H1 (cell line): ENCODE measurements around the gene GNB3. TPM values are rescaled to one million over a fixed set of nuclear protein-coding genes. Genes with fewer than 3 reads are reported as not detected.

Experiments
- CTCF ChIA-PET: fragments of 300-600 bp; sonication (Branson Sonifier 250); formaldehyde crosslinking; loops from one replicate; lab custom pipeline; 2021; ENCODE audit not compliant: partially characterized antibody; lab: Charles Lee
- POLR2A ChIA-PET: fragments of 300-600 bp; sonication (Branson Sonifier 250); formaldehyde crosslinking; loops from one replicate; lab custom pipeline; 2021; ENCODE audit warnings: inconsistent platforms; ENCODE audit not compliant: partially characterized antibody; lab: Charles Lee
- DNase-seq, 2 experiments: peaks; one replicate each; pipeline versions ENCODE4 v3.0.0 to v3.0.0-alpha.2; 2010 to 2022; ENCODE audit warnings: low spot score in 2 of 2, low read depth in 1 of 2, mixed read lengths in 1 of 2
- FAIRE-seq: peaks from 2 replicates; lab custom pipeline; 2011; peaks lifted over from hg19 to GRCh38; lab: Jason Lieb, UNC
- H2AFZ ChIP-seq: 2 replicates; pipeline ENCODE4 v1.8.1; 2012; ENCODE audit warnings: low read length, inconsistent platforms
- H2AK5ac ChIP-seq: 2 replicates; pipeline ENCODE4 v1.6.1; 2013; ENCODE audit warnings: low read depth, low read length
- H2BK120ac ChIP-seq: replicated peaks from 2 replicates; pipeline ENCODE3; 2013; ENCODE audit warnings: low read depth, low read length, inconsistent platforms
- H2BK12ac ChIP-seq: 2 replicates; pipeline ENCODE4 v1.6.1; 2013; ENCODE audit warnings: low read depth, low read length
- H2BK15ac ChIP-seq: 2 replicates; pipeline ENCODE4 v1.6.1; 2013; ENCODE audit warnings: low read length
- H2BK20ac ChIP-seq: 2 replicates; pipeline ENCODE4 v1.6.1; 2013; ENCODE audit warnings: low read length
- H2BK5ac ChIP-seq: 2 replicates; pipeline ENCODE4 v1.6.1; 2013; ENCODE audit warnings: low read depth, low read length
- H3K14ac ChIP-seq: 2 replicates; pipeline ENCODE4 v1.6.1; 2013; ENCODE audit warnings: inconsistent platforms; ENCODE audit not compliant: insufficient read length
- H3K18ac ChIP-seq: 2 replicates; pipeline ENCODE4 v1.6.1; 2013; ENCODE audit warnings: low read length; ENCODE audit errors: extremely low read depth
- H3K23ac ChIP-seq: 2 replicates; pipeline ENCODE4 v1.6.1; 2013; ENCODE audit warnings: inconsistent platforms; ENCODE audit not compliant: insufficient read length
- H3K23me2 ChIP-seq: 2 replicates; pipeline ENCODE4 v1.6.1; 2013; ENCODE audit warnings: low read depth, low read length
- H3K27ac ChIP-seq: 2 replicates; pipeline ENCODE4 v1.6.1; 2011; ENCODE audit warnings: low read depth, low read length, inconsistent platforms
- H3K27me3 ChIP-seq, 4 experiments: replicated peaks in 1 of 4; 1 replicate in 1 of 4; 2 replicates in 3 of 4; pipeline versions ENCODE4 v1.6.1 to v1.8.1; 2011 to 2013; ENCODE audit warnings: low read length in 3 of 4, mild to moderate bottlenecking in 3 of 4, inconsistent platforms in 2 of 4, mixed read lengths in 2 of 4, moderate library complexity in 1 of 4; ENCODE audit not compliant: control insufficient read depth in 3 of 4, insufficient read depth in 3 of 4; ENCODE audit errors: extremely low read depth in 1 of 4
- H3K36me3 ChIP-seq, 4 experiments: 2 replicates each; pipeline versions ENCODE4 v1.6.1 to v1.8.1; 2011 to 2013; ENCODE audit warnings: mild to moderate bottlenecking in 4 of 4, low read length in 3 of 4, moderate library complexity in 2 of 4, control low read depth in 1 of 4, inconsistent platforms in 1 of 4; ENCODE audit not compliant: insufficient read depth in 4 of 4, control insufficient read depth in 2 of 4
- H3K4ac ChIP-seq: replicated peaks from 2 replicates; pipeline ENCODE3; 2013; ENCODE audit warnings: low read length, low read depth, mixed read lengths, inconsistent platforms; ENCODE audit not compliant: insufficient read length
- H3K4me1 ChIP-seq, 4 experiments: replicated peaks in 1 of 4; 1 replicate in 1 of 4; 2 replicates in 3 of 4; pipeline versions ENCODE4 v1.6.1 to v1.8.1; 2011 to 2013; ENCODE audit warnings: low read length in 3 of 4, inconsistent platforms in 2 of 4, mixed read lengths in 1 of 4; ENCODE audit not compliant: insufficient read depth in 4 of 4, control insufficient read depth in 3 of 4
- H3K4me2 ChIP-seq, 2 experiments: 2 replicates each; pipeline versions ENCODE4 v1.6.1 to v1.8.1; 2011 to 2013; ENCODE audit warnings: low read depth in 2 of 2, low read length in 2 of 2, control low read depth in 1 of 2, inconsistent platforms in 1 of 2, mild to moderate bottlenecking in 1 of 2; ENCODE audit not compliant: insufficient read depth in 1 of 2
- H3K4me3 ChIP-seq, 4 experiments: fragments of 200-600, 300-600 bp in 1 of 4; sonication (generic), shearing (Covaris generic), sonication (Bioruptor Twin) in 1 of 4; 2 replicates each; pipeline versions ENCODE4 v1.5.1 to v1.8.1; 2011 to 2016; ENCODE audit warnings: low read length in 4 of 4, low read depth in 3 of 4, control low read depth in 2 of 4, inconsistent platforms in 2 of 4, mild to moderate bottlenecking in 2 of 4, mixed read lengths in 1 of 4, moderate library complexity in 1 of 4; ENCODE audit not compliant: insufficient read depth in 2 of 4; ENCODE audit errors: extremely low read depth in 1 of 4
- H3K56ac ChIP-seq: replicated peaks from 2 replicates; pipeline ENCODE3; 2013; ENCODE audit warnings: low read depth, mild to moderate bottlenecking, mixed read lengths, low read length, inconsistent platforms; ENCODE audit not compliant: insufficient read length
- H3K79me1 ChIP-seq: 2 replicates; pipeline ENCODE4 v1.6.1; 2013; ENCODE audit warnings: low read depth, low read length, control low read depth
- H3K79me2 ChIP-seq, 2 experiments: 2 replicates each; pipeline versions ENCODE4 v1.6.1 to v1.8.1; 2012 to 2013; ENCODE audit warnings: low read length in 2 of 2, mild to moderate bottlenecking in 2 of 2, inconsistent platforms in 1 of 2; ENCODE audit not compliant: insufficient read depth in 2 of 2, control insufficient read depth in 1 of 2
- H3K9ac ChIP-seq, 4 experiments: replicated peaks in 1 of 4; 1 replicate in 1 of 4; 2 replicates in 3 of 4; pipeline versions ENCODE4 v1.6.1 to v1.8.1; 2011 to 2013; ENCODE audit warnings: low read depth in 3 of 4, low read length in 3 of 4, control low read depth in 2 of 4, mild to moderate bottlenecking in 2 of 4, moderate library complexity in 2 of 4, inconsistent platforms in 1 of 4; ENCODE audit errors: extremely low read depth in 1 of 4
- H3K9me3 ChIP-seq, 2 experiments: 2 replicates each; pipeline versions ENCODE4 v1.6.1 to v1.8.1; 2012 to 2013; ENCODE audit warnings: mild to moderate bottlenecking in 2 of 2, moderate library complexity in 2 of 2, control low read depth in 1 of 2, inconsistent platforms in 1 of 2, low read depth in 1 of 2, low read length in 1 of 2, mixed read lengths in 1 of 2; ENCODE audit not compliant: insufficient read depth in 2 of 2
- H4K20me1 ChIP-seq, 2 experiments: replicated peaks in 1 of 2; 2 replicates each; pipeline versions ENCODE3 to v1.8.1; 2011 to 2013; ENCODE audit warnings: inconsistent platforms in 2 of 2, low read length in 2 of 2, mild to moderate bottlenecking in 1 of 2; ENCODE audit not compliant: insufficient read depth in 2 of 2, control insufficient read depth in 1 of 2
- H4K5ac ChIP-seq: 2 replicates; pipeline ENCODE4 v1.6.1; 2013; ENCODE audit warnings: low read length, low read depth, mixed read lengths, inconsistent platforms; ENCODE audit not compliant: insufficient read length
- H4K8ac ChIP-seq: 2 replicates; pipeline ENCODE4 v1.8.0; 2013; ENCODE audit warnings: mild to moderate bottlenecking, moderate library complexity, low read length, inconsistent platforms; ENCODE audit not compliant: insufficient read depth; ENCODE audit errors: extremely low read depth
- H4K91ac ChIP-seq: replicated peaks from 2 replicates; pipeline ENCODE3; 2013; ENCODE audit warnings: low read length, mixed read lengths, inconsistent platforms; ENCODE audit not compliant: insufficient read length
- ASH2L ChIP-seq: fragments of 200-600, 300-600 bp; sonication (generic); IDR thresholded peaks from one replicate; pipeline ENCODE4 v1.7.1; 2017; ENCODE audit warnings: low read length
- CBX5 ChIP-seq: fragments of 300-800, 300-1000 bp; sonication (generic); IDR thresholded peaks from 2 replicates; pipeline ENCODE4 v1.7.1; 2016; ENCODE audit warnings: antibody characterized with exemption, low read length, low read depth
- CEBPB ChIP-seq: IDR thresholded peaks from 2 replicates; pipeline ENCODE4 v1.6.1; 2012; ENCODE audit warnings: low read depth, low read length
- CHD2 ChIP-seq: IDR thresholded peaks from 2 replicates; pipeline ENCODE4 v1.6.1; 2012; ENCODE audit warnings: low read length, improper control_type of control experiment
- E2F6 ChIP-seq: IDR thresholded peaks from 2 replicates; pipeline ENCODE4 v1.6.1; 2012; ENCODE audit warnings: inconsistent platforms
- NRF1 ChIP-seq: IDR thresholded peaks from 2 replicates; pipeline ENCODE4 v1.6.1; 2011; ENCODE audit warnings: mild to moderate bottlenecking, low read depth, low read length, improper control_type of control experiment
- POU5F1 ChIP-seq: IDR thresholded peaks from 2 replicates; pipeline ENCODE4 v1.6.1; 2011; ENCODE audit warnings: low read depth, mild to moderate bottlenecking, low read length, moderate library complexity
- SAP30 ChIP-seq: fragments of 300-600 bp; sonication (generic); IDR thresholded peaks from 2 replicates; pipeline ENCODE4 v1.7.1; 2012; ENCODE audit warnings: low read length, moderate library complexity, mild to moderate bottlenecking, inconsistent platforms; ENCODE audit not compliant: insufficient read depth, insufficient replicate concordance
- SIX5 ChIP-seq: IDR thresholded peaks from 2 replicates; pipeline ENCODE4 v1.6.1; 2011; ENCODE audit warnings: mild to moderate bottlenecking, low read depth, low read length
- SP1 ChIP-seq: IDR thresholded peaks from 2 replicates; pipeline ENCODE4 v1.6.1; 2011; ENCODE audit warnings: low read depth, low read length
- SRF ChIP-seq: IDR thresholded peaks from 2 replicates; pipeline ENCODE4 v1.6.1; 2011; ENCODE audit warnings: mild to moderate bottlenecking, low read depth, low read length, moderate library complexity
- USF2 ChIP-seq: IDR thresholded peaks from 2 replicates; pipeline ENCODE4 v1.6.1; 2011; ENCODE audit warnings: low read length, improper control_type of control experiment
- ZNF274 ChIP-seq: IDR thresholded peaks from 2 replicates; pipeline ENCODE4 v1.7.0; 2012; ENCODE audit warnings: low read length, borderline replicate concordance; ENCODE audit errors: extremely low read depth
- WGBS, 2 experiments: shearing (Covaris generic) in 1 of 2; methylation state at CpG; one replicate each; pipeline versions ENCODE4 v1.1.6 to v1.1.7; 2013 to 2015; ENCODE audit warnings: low lambda C conversion rate in 2 of 2, mixed read lengths in 2 of 2, inconsistent platforms in 1 of 2, low coverage in 1 of 2, missing lambda C conversion rate in 1 of 2; ENCODE audit not compliant: insufficient replicate concordance in 2 of 2, insufficient coverage in 1 of 2, insufficient read length in 1 of 2; ENCODE audit errors: extremely low coverage in 1 of 2, missing lambda C conversion rate in 1 of 2; 5-methylcytosine and 5-hydroxymethylcytosine counted together
- polyA plus RNA-seq, 7 experiments: library from polyadenylated mRNA; depleted of rRNA in 3 of 7; stranded (reverse) in 5 of 7; unstranded in 2 of 7; fragments of >200 nt in 5 of 7; fragments of 200-250 nt in 2 of 7; gene quantifications; 1 replicate in 5 of 7; 2 replicates in 1 of 7; 4 replicates in 1 of 7; pipeline versions ENCODE4 v1.2.1 to v1.2.3, GENCODE V29; 2011 to 2013; ENCODE audit warnings: missing spikeins in 2 of 7, mixed read lengths in 2 of 7
- total RNA-seq: library from RNA; stranded (reverse); fragmentation: NEBNext Ultra II Directional; extraction: Animal tissue kit (Norgen Biotek cat#: 25700); gene quantifications from 2 replicates; pipeline ENCODE4 v1.2.1, GENCODE V29; 2021

GNB3 gene
- total and polyA plus RNA-seq, 2 of the 8 experiments (the other 6 are each of a cell fraction or from before 2014, with no cell fraction given) = 9.9 TPM

DNA sequence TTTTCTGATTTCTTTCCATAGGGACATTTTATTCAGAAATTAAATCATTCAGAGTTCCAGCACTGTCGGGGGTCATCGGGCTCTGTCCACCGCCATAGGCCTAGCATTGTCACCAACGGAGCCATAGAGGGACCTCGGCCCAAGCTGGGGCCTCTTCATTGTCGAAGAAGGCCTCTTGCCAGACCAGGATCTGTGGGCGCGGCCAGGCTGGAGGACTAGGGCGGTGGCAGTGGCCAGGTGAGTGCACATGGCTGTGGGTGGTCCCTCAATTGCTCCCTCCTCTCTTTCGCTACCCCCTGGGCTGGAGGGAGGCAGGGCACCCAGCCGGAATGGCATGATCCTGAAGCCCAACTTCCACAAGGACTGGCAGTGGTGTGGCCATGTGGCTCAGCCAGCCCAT is 43.0 kb downstream of the GNB3 start:
- Histone ChIP-seq H3K23me2 (no peaks in the 10 kb centered on the region), H3K56ac (no peak overlapping the region), H2BK15ac (peak overlapping the region; percentile 6; the same call in 1 of the 2 replicates), H3K23ac (no peak overlapping the region), H3K36me3 (peaks cover 0 to 20% (median 1%) of the 10 kb centered on the region in 4 experiments; a peak in 4 of 8 replicates), H3K14ac (no peak overlapping the region), H3K9me3 (no peaks in the 10 kb centered on the region), H3K79me1 (no peaks in the 10 kb centered on the region), H2BK20ac (peak overlapping the region; percentile 95; the same call in 1 of the 2 replicates), H4K20me1 (no peaks in the 10 kb centered on the region), H3K79me2 (no peaks in the 10 kb centered on the region), H3K27me3 (no peaks in the 10 kb centered on the region), H2BK12ac (peak overlapping the region; percentile 94; the same call in 1 of the 2 replicates), H4K5ac (no peak overlapping the region), H3K9ac (no peak overlapping the region), H4K91ac (peak overlapping the region; percentile 95), H3K27ac (no peak overlapping the region), H2AK5ac (no peak overlapping the region), H3K4me1 (peaks cover 2 to 8% (median 5%) of the 10 kb centered on the region in 4 experiments; a peak in 5 of 7 replicates), H4K8ac (no peak overlapping the region), H3K4me2 (no peak overlapping the region), H2BK5ac (peak overlapping the region; percentile 15), H3K18ac (no peak overlapping the region), H2AFZ (no peak overlapping the region), H3K4ac (peak overlapping the region; percentile 96), H2BK120ac (peak overlapping the region; percentile 56), H3K4me3 (no peak overlapping the region)
- WGBS, 2 experiments = 90% methylated on average over 11 of the region's 11 CpGs; no CpG with 5 or more reads in 1 of the 2 experiments
- FAIRE-seq (no peak), DNase-seq (no peak)
- CTCF ChIA-PET = interaction anchor here (2.0 to 3.1 kb wide), 3 partner anchors 11 to 41 kb away, joined by 4 to 18 read pairs (median 9); partner anchors contain the start of gene SPSB2
- POLR2A ChIA-PET = interaction anchor here (0.6 to 5.7 kb wide), 7 partner anchors 11 to 60 kb away, joined by 3 to 50 read pairs (median 7); partner anchors contain the start of genes C12orf57, CDCA3, RNU7-1 and SPSB2
- TF ChIP-seq USF2 (no peak), CEBPB (no peak), SRF (no peak), ZNF274 (no peak), SP1 (no peak), SAP30 (no peak), POU5F1 (no peak), CHD2 (no peak), SIX5 (no peak), ASH2L (no peak), CBX5 (no peak), E2F6 (no peak), NRF1 (no peak)
